K562 (cell line): ENCODE measurements around the gene ANO3.

Experiments
- CTCF ChIP-seq, 3 experiments: IDR thresholded peaks in 2 of 3; conservative IDR thresholded peaks in 1 of 3; 2 replicates each; pipeline ENCODE4 v1.5.1; 2011 to 2012; ENCODE audit warnings: low read length in 3 of 3, mild to moderate bottlenecking in 3 of 3, control low read depth in 2 of 3, improper control_type of control experiment in 1 of 3, inconsistent platforms in 1 of 3, low read depth in 1 of 3, mixed read lengths in 1 of 3, moderate library complexity in 1 of 3; ENCODE audit not compliant: insufficient read depth in 2 of 3
- EGR1 ChIP-seq: fragments of 450-650 bp; conservative IDR thresholded peaks from 2 replicates; pipeline ENCODE4 v1.6.1; 2017; ENCODE audit warnings: mild to moderate bottlenecking
- ELK1 ChIP-seq: sonication (generic); formaldehyde crosslinking; IDR thresholded peaks from 2 replicates; pipeline ENCODE4 v1.8.1; 2022; ENCODE audit warnings: missing genetic modification reagents
- NR2C2 ChIP-seq, 2 experiments: fragments of 200-800 bp in 1 of 2; sonication (Bioruptor generic) in 1 of 2; sonication (generic) in 1 of 2; formaldehyde crosslinking in 1 of 2; IDR thresholded peaks; 2 replicates each; pipeline versions ENCODE4 v1.6.1 to v1.8.0; 2016 to 2022; ENCODE audit warnings: mild to moderate bottlenecking in 1 of 2, missing compliant biosample characterization in 1 of 2, missing genetic modification characterization in 1 of 2, missing genetic modification reagents in 1 of 2
- RNF2 ChIP-seq: sonication (generic); IDR thresholded peaks from 2 replicates; pipeline ENCODE4 v1.6.1; 2016
- U2AF1 ChIP-seq: fragments of 200-400 bp; formaldehyde crosslinking; optimal IDR thresholded peaks from 2 replicates; pipeline ENCODE3; 2017; ENCODE audit warnings: mild to moderate bottlenecking, low read depth, low read length, moderate library complexity
- ZBTB49 ChIP-seq: sonication (generic); formaldehyde crosslinking; IDR thresholded peaks from 2 replicates; pipeline ENCODE4 v1.8.0; 2022; ENCODE audit warnings: missing genetic modification reagents, mild to moderate bottlenecking, borderline replicate concordance
- ZNF655 ChIP-seq: fragments of 250-450 bp; sonication (Bioruptor Pico); IDR thresholded peaks from 2 replicates; pipeline ENCODE4 v1.5.0; 2021
- ZSCAN29 ChIP-seq: fragments of 450-650 bp; IDR thresholded peaks from 2 replicates; pipeline ENCODE4 v1.6.1; 2017

- TF ChIP-seq NR2C2 (CRISPR knock-in tag; IDR thresholded peaks at IDR 0.05) (no peak), NR2C2 (tag; IDR thresholded peaks at IDR 0.05) (no peak), CTCF (IDR thresholded peaks at IDR 0.05 in 2 of 3, conservative IDR thresholded peaks at IDR 0.05 in 1 of 3; ENCODE audit: insufficient read depth in 2 of 3, low read depth in 1 of 3, low read length in 3 of 3) (no peak), ZSCAN29 (no peak), ZBTB49 (CRISPR knock-in tag) (no peak), RNF2 (no peak), ELK1 (no peak), EGR1 (no peak), ZNF655 (CRISPR knock-in tag) (no peak), U2AF1 (no peak)
Observed at GRCh38 chr11:26465274-26465673, 133.3 kb downstream of the ANO3 start.
